Nephron (organoid): ENCODE results near the gene RPP25L.

ENCODE experiments used
- H3K27ac Mint-ChIP-seq, 3 experiments: 2 replicates each; pipeline ENCODE4 v1.8.0; 2020; ENCODE audit warnings: mixed read lengths in 3 of 3, mild to moderate bottlenecking in 2 of 3, moderate library complexity in 1 of 3
- H3K27me3 Mint-ChIP-seq: 2 replicates; pipeline ENCODE4 v1.8.0; 2021; ENCODE audit warnings: low read depth, mild to moderate bottlenecking, moderate library complexity, mixed read lengths
- H3K36me3 Mint-ChIP-seq: 2 replicates; pipeline ENCODE4 v1.8.0; 2020; ENCODE audit warnings: low read depth, mixed read lengths
- H3K4me1 Mint-ChIP-seq: 2 replicates; pipeline ENCODE4 v1.8.0; 2020; ENCODE audit warnings: mixed read lengths
- H3K4me3 Mint-ChIP-seq, 3 experiments: 2 replicates each; pipeline ENCODE4 v1.8.0; 2020; ENCODE audit warnings: mild to moderate bottlenecking in 3 of 3, mixed read lengths in 3 of 3, moderate library complexity in 2 of 3
- H3K9me3 Mint-ChIP-seq: 2 replicates; pipeline ENCODE4 v1.8.0; 2020; ENCODE audit warnings: mixed read lengths
- CTCF ChIP-seq, 3 experiments: fragments of 200-600 bp; sonication (generic); IDR thresholded peaks; one replicate each; pipeline ENCODE4 v1.5.0; 2021; ENCODE audit warnings: antibody characterized with exemption in 3 of 3; ENCODE audit not compliant: unreplicated experiment in 3 of 3

The RPP25L gene

GRCh38 chr9:34601937-34602573, 9.8 kb downstream of the RPP25L start:
- no peak for TF ChIP-seq CTCF (IDR thresholded peaks at IDR 0.05; ENCODE audit: unreplicated experiment in 3 of 3)
- Mint-ChIP-seq H3K27me3 (peaks cover 20% of the 10 kb centered on the region), H3K27ac (no peak overlapping the region), H3K36me3 (no peaks in the 10 kb centered on the region), H3K9me3 (no peaks in the 10 kb centered on the region), H3K4me3 (no peak overlapping the region), H3K4me1 (peaks cover 12% of the 10 kb centered on the region)

GRCh38 chr9:34600908-34601307, 11.0 kb downstream of the RPP25L start:
- no peak for TF ChIP-seq CTCF (IDR thresholded peaks at IDR 0.05; ENCODE audit: unreplicated experiment in 3 of 3)
- no peaks in the 10 kb centered on the region for H3K9me3 Mint-ChIP-seq
- H3K36me3 Mint-ChIP-seq, result no peaks in the 10 kb centered on the region
- H3K27me3 Mint-ChIP-seq, result peaks cover 25% of the 10 kb centered on the region
- H3K27ac Mint-ChIP-seq, result no peak overlapping the region
- peaks cover 12% of the 10 kb centered on the region for H3K4me1 Mint-ChIP-seq
- no peak overlapping the region for H3K4me3 Mint-ChIP-seq

GRCh38 chr9:34599546-34599945, 12.4 kb downstream of the RPP25L start:
- peaks cover 12% of the 10 kb centered on the region for H3K4me1 Mint-ChIP-seq
- no peak overlapping the region for H3K4me3 Mint-ChIP-seq
- no peak for TF ChIP-seq CTCF (IDR thresholded peaks at IDR 0.05; ENCODE audit: unreplicated experiment in 3 of 3)
- no peaks in the 10 kb centered on the region for H3K9me3 Mint-ChIP-seq
- H3K27ac Mint-ChIP-seq, result no peak overlapping the region
- peaks cover 31% of the 10 kb centered on the region for H3K27me3 Mint-ChIP-seq
- no peaks in the 10 kb centered on the region for H3K36me3 Mint-ChIP-seq

- Mint-ChIP-seq H3K4me1 (peaks cover 20% of the 10 kb centered on the region), H3K27ac (no peak overlapping the region), H3K4me3 (no peak overlapping the region), H3K27me3 (peaks cover 63% of the 10 kb centered on the region), H3K36me3 (no peaks in the 10 kb centered on the region), H3K9me3 (no peaks in the 10 kb centered on the region)
- TF ChIP-seq CTCF (IDR thresholded peaks at IDR 0.05; ENCODE audit: unreplicated experiment in 3 of 3), result no peak
Observed at GRCh38 chr9:34594177-34594576, 17.7 kb downstream of the RPP25L start.

GRCh38 chr9:34592895-34593601, 18.8 kb downstream of the RPP25L start:
- H3K27me3 Mint-ChIP-seq, result peaks cover 73% of the 10 kb centered on the region
- H3K4me1 Mint-ChIP-seq, result peaks cover 28% of the 10 kb centered on the region
- no peaks in the 10 kb centered on the region for H3K9me3 Mint-ChIP-seq
- H3K27ac Mint-ChIP-seq, result peak overlapping the region in 1 of 3 experiments; percentile 38
- peak overlapping the region; percentile 33 to 92 (median 75) for H3K4me3 Mint-ChIP-seq
- no peak for TF ChIP-seq CTCF (IDR thresholded peaks at IDR 0.05; ENCODE audit: unreplicated experiment in 3 of 3)
- H3K36me3 Mint-ChIP-seq, result no peaks in the 10 kb centered on the region
